ENCODE results near the gene ZBTB49.
"Not testable (repeated sequence)": the region's sequence is repeated elsewhere in the genome, so short reads cannot be mapped to it uniquely, and the experiment has no call there.

ZBTB49 gene

GRCh38 chr4:4249866-4250265, 40.2 kb upstream of the ZBTB49 start:
- no peak for DNase-seq (ENCODE audit: low read depth)
- TF ChIP-seq CTCF (conservative IDR thresholded peaks at IDR 0.05; ENCODE audit: low read depth, low read length), result no peak
- no peak overlapping the region for H3K4me3 ChIP-seq (ENCODE audit: low read depth, low read length)

GRCh38 chr4:4254199-4254598, 35.9 kb upstream of the ZBTB49 start:
- no peak overlapping the region for H3K4me3 ChIP-seq (ENCODE audit: low read depth, low read length)
- no peak for TF ChIP-seq CTCF (conservative IDR thresholded peaks at IDR 0.05; ENCODE audit: low read depth, low read length)
- no peak for DNase-seq (ENCODE audit: low read depth)

GRCh38 chr4:4254666-4255065, 35.4 kb upstream of the ZBTB49 start:
- no peak for TF ChIP-seq CTCF (conservative IDR thresholded peaks at IDR 0.05; ENCODE audit: low read depth, low read length)
- DNase-seq (ENCODE audit: low read depth), result no peak
- no peak overlapping the region for H3K4me3 ChIP-seq (ENCODE audit: low read depth, low read length)

- TF ChIP-seq CTCF (conservative IDR thresholded peaks at IDR 0.05; ENCODE audit: low read depth, low read length), result no peak
- no peak overlapping the region for H3K4me3 ChIP-seq (ENCODE audit: low read depth, low read length)
- DNase-seq (ENCODE audit: low read depth), result no peak
Observed at GRCh38 chr4:4256799-4257198, 33.3 kb upstream of the ZBTB49 start.

- DNase-seq (ENCODE audit: low read depth), result not testable (repeated sequence)
Observed at GRCh38 chr4:4257705-4258104, 32.3 kb upstream of the ZBTB49 start.

GRCh38 chr4:4259484-4260100, 30.5 kb upstream of the ZBTB49 start:
- H3K4me3 ChIP-seq (ENCODE audit: low read depth, low read length), result no peak overlapping the region
- no peak for DNase-seq (ENCODE audit: low read depth)
- no peak for TF ChIP-seq CTCF (conservative IDR thresholded peaks at IDR 0.05; ENCODE audit: low read depth, low read length)

More at GRCh38 chr4:4257705-4258104, 32.3 kb upstream of the ZBTB49 start:
- H3K4me3 ChIP-seq (ENCODE audit: low read depth, low read length), result not testable (repeated sequence)

GRCh38 chr4:4260185-4260751, 29.8 kb upstream of the ZBTB49 start:
- H3K4me3 ChIP-seq (ENCODE audit: low read depth, low read length), result no peak overlapping the region
- peak; percentile 58 for TF ChIP-seq CTCF (conservative IDR thresholded peaks at IDR 0.05; ENCODE audit: low read depth, low read length)
- peak; percentile 88 for DNase-seq (ENCODE audit: low read depth)
